Body of pancreas (tissue), 4 donors: Measurements from ENCODE around the gene NTN5.
A peak's percentile ranks its signal among the peaks of the same experiment; 100 is the strongest.

ENCODE experiments used
- POLR2A ChIP-seq, 3 donors: fragments of 450-650 bp; IDR thresholded peaks; one replicate each; pipeline ENCODE4 v1.6.1; 2016; ENCODE audit warnings: antibody characterized with exemption in 3 of 3, mild to moderate bottlenecking in 2 of 3
- TF ChIP-seq, protein P1 (sequence below), 7 experiments: fragments of 450-650 bp in 4 of 7; fragments of 200-600 bp in 3 of 7; sonication (generic) in 3 of 7; IDR thresholded peaks; one replicate each; pipeline ENCODE4 v1.5.1; 2016 to 2019; ENCODE audit warnings: antibody characterized with exemption in 7 of 7

GRCh38 chr19:48713864-48714755, 41.3 kb upstream of the NTN5 start:
- TF ChIP-seq, protein P1, sequence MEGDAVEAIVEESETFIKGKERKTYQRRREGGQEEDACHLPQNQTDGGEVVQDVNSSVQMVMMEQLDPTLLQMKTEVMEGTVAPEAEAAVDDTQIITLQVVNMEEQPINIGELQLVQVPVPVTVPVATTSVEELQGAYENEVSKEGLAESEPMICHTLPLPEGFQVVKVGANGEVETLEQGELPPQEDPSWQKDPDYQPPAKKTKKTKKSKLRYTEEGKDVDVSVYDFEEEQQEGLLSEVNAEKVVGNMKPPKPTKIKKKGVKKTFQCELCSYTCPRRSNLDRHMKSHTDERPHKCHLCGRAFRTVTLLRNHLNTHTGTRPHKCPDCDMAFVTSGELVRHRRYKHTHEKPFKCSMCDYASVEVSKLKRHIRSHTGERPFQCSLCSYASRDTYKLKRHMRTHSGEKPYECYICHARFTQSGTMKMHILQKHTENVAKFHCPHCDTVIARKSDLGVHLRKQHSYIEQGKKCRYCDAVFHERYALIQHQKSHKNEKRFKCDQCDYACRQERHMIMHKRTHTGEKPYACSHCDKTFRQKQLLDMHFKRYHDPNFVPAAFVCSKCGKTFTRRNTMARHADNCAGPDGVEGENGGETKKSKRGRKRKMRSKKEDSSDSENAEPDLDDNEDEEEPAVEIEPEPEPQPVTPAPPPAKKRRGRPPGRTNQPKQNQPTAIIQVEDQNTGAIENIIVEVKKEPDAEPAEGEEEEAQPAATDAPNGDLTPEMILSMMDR (IDR thresholded peaks at IDR 0.05), result peak in 1 of 7 experiments; percentile 23
- peak in 2 of 3 donors; percentile 41 to 45 for TF ChIP-seq POLR2A (IDR thresholded peaks at IDR 0.05)
